B cell (primary cell): ENCODE results near the gene PFN4.

ENCODE experiments used
- EZH2 ChIP-seq: IDR thresholded peaks from 2 replicates; pipeline ENCODE4 v1.6.1; 2012; ENCODE audit warnings: borderline replicate concordance, low read depth, mild to moderate bottlenecking, moderate library complexity, low read length; ENCODE audit not compliant: insufficient read depth, poor library complexity, severe bottlenecking
- TF ChIP-seq, protein P1 (sequence below): fragments of 200-600 bp; IDR thresholded peaks from one replicate; pipeline ENCODE4 v1.8.0; 2022; ENCODE audit warnings: antibody characterized with exemption, mild to moderate bottlenecking

DNA sequence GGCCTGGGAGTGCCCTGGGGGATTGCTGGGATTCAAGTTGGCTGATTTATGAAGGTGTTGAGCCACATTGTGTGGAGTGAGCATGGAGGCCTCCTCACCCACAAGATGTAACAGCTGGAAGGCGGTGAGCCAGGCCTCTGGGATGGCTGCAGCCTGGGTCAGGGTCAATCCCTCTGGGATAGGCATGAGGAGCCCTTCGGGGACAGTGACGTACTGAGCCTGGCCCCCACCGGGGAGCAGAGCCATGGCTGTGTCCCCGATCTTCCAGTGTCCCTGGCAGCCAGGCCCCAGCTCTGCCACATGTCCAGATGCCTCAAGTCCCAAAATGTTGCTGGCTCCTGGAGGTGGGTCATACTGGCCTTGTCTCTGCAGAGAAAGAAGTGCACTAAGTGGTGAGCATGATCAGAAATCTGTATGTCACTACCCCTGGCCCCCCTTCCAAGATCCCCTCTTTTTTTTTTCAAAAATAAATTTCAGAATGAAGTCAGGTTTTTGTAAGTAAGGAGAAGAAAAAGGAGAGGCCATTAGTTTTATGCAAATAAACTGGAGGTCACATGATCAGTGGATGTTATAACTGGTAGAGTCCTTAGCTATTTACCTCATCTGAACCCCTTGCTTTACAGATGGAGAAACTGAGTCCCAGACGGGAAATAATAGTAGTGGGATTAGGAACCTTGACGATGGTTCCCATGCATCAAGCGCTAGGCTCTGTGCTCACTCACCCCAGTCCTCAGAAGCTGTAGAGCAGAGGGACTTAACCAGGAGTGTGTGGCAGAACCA is 40.2 kb downstream of the PFN4 start:
- no peak for TF ChIP-seq EZH2
- TF ChIP-seq, protein P1, sequence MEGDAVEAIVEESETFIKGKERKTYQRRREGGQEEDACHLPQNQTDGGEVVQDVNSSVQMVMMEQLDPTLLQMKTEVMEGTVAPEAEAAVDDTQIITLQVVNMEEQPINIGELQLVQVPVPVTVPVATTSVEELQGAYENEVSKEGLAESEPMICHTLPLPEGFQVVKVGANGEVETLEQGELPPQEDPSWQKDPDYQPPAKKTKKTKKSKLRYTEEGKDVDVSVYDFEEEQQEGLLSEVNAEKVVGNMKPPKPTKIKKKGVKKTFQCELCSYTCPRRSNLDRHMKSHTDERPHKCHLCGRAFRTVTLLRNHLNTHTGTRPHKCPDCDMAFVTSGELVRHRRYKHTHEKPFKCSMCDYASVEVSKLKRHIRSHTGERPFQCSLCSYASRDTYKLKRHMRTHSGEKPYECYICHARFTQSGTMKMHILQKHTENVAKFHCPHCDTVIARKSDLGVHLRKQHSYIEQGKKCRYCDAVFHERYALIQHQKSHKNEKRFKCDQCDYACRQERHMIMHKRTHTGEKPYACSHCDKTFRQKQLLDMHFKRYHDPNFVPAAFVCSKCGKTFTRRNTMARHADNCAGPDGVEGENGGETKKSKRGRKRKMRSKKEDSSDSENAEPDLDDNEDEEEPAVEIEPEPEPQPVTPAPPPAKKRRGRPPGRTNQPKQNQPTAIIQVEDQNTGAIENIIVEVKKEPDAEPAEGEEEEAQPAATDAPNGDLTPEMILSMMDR: no peak
